ENCODE results near the gene LONRF3. TPM values are rescaled to one million over a fixed set of nuclear protein-coding genes. Genes with fewer than 3 reads are reported as not detected.

The LONRF3 gene
- total RNA-seq, 1 donor from 2014 or later, result 0.39 TPM

DNA sequence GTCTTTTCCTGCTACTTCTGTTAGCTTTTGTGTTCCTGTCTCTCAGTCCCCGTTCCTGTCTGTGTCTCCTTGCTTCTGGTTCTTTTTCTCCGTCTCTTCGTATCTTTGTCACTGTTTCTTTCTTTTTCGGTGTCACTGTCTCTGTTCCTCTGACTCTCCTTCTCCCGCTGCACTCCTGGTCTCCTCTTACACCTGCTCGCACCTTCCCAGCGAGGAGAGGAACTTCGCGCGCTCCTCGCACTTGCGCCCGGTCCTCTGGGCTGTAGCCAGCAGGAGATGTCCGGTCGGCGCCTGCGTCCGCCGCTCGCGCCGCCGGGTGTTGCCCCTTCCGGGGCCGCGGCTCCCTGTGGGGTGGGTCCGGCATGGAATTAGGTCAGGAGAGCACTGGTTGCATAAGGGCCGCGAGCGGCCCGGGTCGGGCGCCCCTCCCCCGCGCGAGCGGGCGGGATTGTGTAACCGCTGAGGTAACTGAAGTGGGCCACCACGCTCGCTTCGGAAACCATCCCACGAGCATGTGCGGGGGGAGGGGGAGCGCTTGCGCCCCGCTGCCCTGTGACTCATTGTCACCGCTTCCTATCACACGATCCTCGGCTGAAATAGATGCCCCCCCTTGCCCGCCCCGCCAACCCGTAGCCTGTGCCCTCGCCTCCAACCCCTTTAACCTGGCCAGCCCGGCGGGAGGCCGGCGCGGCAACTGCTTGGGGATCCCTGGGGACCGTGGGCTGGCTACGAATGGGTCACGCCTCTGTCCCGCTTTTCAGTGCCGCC, 1.6 kb downstream of the LONRF3 start:
- Mint-ChIP-seq H3K9me3 (peaks cover 15% of the 10 kb centered on the region), H3K27me3 (ENCODE audit: insufficient read depth, low read depth) (peaks cover 32% of the 10 kb centered on the region), H3K4me3 (peak overlapping the region; percentile 77), H3K36me3 (no peaks in the 10 kb centered on the region), H3K27ac (no peak overlapping the region), H3K4me1 (peaks cover 4% of the 10 kb centered on the region)
- Histone ChIP-seq H3K4me2 (peak overlapping the region; percentile 75), H3K9me3 (ENCODE audit: low read depth) (no peaks in the 10 kb centered on the region), H2AFZ (replicated peaks) (peak overlapping the region; percentile 63), H3K27ac (no peak overlapping the region), H3K79me2 (ENCODE audit: low read depth) (no peaks in the 10 kb centered on the region), H3K4me1 (no peaks in the 10 kb centered on the region), H4K20me1 (ENCODE audit: low read depth) (no peaks in the 10 kb centered on the region), H3K9ac (no peak overlapping the region), H3K27me3 (peaks cover 94% of the 10 kb centered on the region), H3K36me3 (no peaks in the 10 kb centered on the region), H3K4me3 (peak overlapping the region; percentile 42), H3F3A (ENCODE audit: low read depth) (peaks cover 3% of the 10 kb centered on the region)
- TF ChIP-seq, protein P1, sequence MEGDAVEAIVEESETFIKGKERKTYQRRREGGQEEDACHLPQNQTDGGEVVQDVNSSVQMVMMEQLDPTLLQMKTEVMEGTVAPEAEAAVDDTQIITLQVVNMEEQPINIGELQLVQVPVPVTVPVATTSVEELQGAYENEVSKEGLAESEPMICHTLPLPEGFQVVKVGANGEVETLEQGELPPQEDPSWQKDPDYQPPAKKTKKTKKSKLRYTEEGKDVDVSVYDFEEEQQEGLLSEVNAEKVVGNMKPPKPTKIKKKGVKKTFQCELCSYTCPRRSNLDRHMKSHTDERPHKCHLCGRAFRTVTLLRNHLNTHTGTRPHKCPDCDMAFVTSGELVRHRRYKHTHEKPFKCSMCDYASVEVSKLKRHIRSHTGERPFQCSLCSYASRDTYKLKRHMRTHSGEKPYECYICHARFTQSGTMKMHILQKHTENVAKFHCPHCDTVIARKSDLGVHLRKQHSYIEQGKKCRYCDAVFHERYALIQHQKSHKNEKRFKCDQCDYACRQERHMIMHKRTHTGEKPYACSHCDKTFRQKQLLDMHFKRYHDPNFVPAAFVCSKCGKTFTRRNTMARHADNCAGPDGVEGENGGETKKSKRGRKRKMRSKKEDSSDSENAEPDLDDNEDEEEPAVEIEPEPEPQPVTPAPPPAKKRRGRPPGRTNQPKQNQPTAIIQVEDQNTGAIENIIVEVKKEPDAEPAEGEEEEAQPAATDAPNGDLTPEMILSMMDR (IDR thresholded peaks at IDR 0.05), result no peak
- peak; percentile 68 for TF ChIP-seq EZH2phosphoT487 (IDR thresholded peaks at IDR 0.05)
- peak; percentile 49 for TF ChIP-seq EZH2 (IDR thresholded peaks at IDR 0.05)
- DNase-seq (ENCODE audit: low spot score), result peak; percentile 44

DNA sequence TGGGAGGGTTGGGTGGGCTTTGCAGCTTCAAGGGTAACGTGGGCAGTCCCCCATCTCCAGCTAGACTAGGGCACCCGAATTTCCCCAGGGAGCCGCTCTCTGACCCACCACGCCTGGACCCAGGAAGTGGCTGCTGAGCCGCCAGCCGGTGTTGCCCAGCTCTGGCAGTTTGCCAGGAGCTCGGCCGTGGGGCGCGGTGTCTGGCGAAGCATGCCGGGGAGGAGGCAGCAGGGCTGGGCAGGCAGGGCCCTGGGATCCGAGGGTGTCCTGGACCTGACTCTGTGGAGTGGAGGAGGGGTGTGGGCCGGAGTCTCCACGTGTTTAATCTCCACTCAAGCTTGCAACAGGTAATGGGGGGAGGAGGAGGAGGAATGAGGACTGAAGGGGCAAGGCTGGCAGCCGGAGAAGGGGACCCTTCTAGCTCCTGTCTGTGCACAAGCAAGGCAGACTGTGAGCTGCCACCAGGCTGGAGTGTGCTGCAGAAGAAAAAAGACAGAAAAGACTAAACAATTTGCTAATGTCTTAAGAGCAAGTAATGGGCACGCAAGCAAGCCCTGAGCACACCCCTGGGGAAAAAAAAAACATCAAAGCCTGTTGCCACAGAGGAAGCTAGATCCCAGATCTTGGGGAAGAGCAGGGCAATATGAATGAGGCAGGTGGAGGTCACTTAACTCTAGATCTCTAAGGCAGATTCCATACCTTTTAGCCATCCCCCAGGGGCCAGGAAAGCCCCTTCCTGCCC, 2.4 kb downstream of the LONRF3 start:
- H3K4me3 Mint-ChIP-seq, result peak overlapping the region; percentile 69
- no peaks in the 10 kb centered on the region for H3K36me3 Mint-ChIP-seq
- Histone ChIP-seq H3F3A (ENCODE audit: low read depth) (peaks cover 3% of the 10 kb centered on the region), H3K9ac (no peak overlapping the region), H3K27me3 (peaks cover 86% of the 10 kb centered on the region), H3K9me3 (ENCODE audit: low read depth) (no peaks in the 10 kb centered on the region), H4K20me1 (ENCODE audit: low read depth) (no peaks in the 10 kb centered on the region), H3K4me2 (peak overlapping the region; percentile 75), H3K79me2 (ENCODE audit: low read depth) (no peaks in the 10 kb centered on the region), H3K4me1 (no peaks in the 10 kb centered on the region), H3K27ac (no peak overlapping the region), H3K36me3 (no peaks in the 10 kb centered on the region), H2AFZ (replicated peaks) (no peak overlapping the region), H3K4me3 (no peak overlapping the region)
- H3K4me1 Mint-ChIP-seq, result peaks cover 4% of the 10 kb centered on the region
- H3K27me3 Mint-ChIP-seq (ENCODE audit: insufficient read depth, low read depth), result peaks cover 26% of the 10 kb centered on the region
- peaks cover 14% of the 10 kb centered on the region for H3K9me3 Mint-ChIP-seq
- H3K27ac Mint-ChIP-seq, result no peak overlapping the region
- TF ChIP-seq, protein P1 (IDR thresholded peaks at IDR 0.05), result no peak
- TF ChIP-seq EZH2 (IDR thresholded peaks at IDR 0.05), result no peak
- TF ChIP-seq EZH2phosphoT487 (IDR thresholded peaks at IDR 0.05), result peak; percentile 56
- DNase-seq (ENCODE audit: low spot score), result no peak

DNA sequence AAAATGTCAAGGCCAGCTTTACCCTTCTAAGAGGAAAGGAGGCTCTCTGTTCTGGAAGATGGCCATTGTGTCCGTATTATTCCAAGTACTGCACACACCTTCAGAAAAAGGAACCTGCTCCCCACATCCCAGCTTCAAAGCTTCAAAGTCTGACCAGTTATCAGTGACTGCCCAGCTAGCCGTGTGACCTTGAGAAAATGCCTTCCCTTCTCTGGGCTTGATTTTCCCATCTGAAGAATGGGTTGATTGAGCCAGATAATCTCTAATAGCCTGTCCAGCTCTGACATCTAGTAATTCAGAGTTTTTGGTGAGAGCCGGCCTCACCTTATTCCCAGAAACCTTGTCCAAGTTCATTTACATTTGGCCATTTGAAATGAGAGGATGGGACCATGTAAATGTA, 3.0 kb downstream of the LONRF3 start:
- TF ChIP-seq EZH2phosphoT487 (IDR thresholded peaks at IDR 0.05), result no peak
- TF ChIP-seq, protein P1 (IDR thresholded peaks at IDR 0.05), result no peak
- peaks cover 24% of the 10 kb centered on the region for H3K27me3 Mint-ChIP-seq (ENCODE audit: insufficient read depth, low read depth)
- DNase-seq (ENCODE audit: low spot score), result no peak

More for the DNA sequence above, 3.0 kb downstream of the LONRF3 start:
- H3K4me3 ChIP-seq, result no peak overlapping the region
- H3K27me3 ChIP-seq, result peaks cover 79% of the 10 kb centered on the region
- H2AFZ ChIP-seq (replicated peaks), result no peak overlapping the region
- H3K79me2 ChIP-seq (ENCODE audit: low read depth), result no peaks in the 10 kb centered on the region
- Mint-ChIP-seq H3K4me3 (peak overlapping the region; percentile 69), H3K27ac (no peak overlapping the region), H3K36me3 (no peaks in the 10 kb centered on the region), H3K9me3 (peaks cover 14% of the 10 kb centered on the region), H3K4me1 (peaks cover 4% of the 10 kb centered on the region)
- no peaks in the 10 kb centered on the region for H3K4me1 ChIP-seq
- no peak overlapping the region for H3K27ac ChIP-seq
- no peaks in the 10 kb centered on the region for H4K20me1 ChIP-seq (ENCODE audit: low read depth)
- H3K9ac ChIP-seq, result no peak overlapping the region
- no peak overlapping the region for H3K4me2 ChIP-seq
- peaks cover 3% of the 10 kb centered on the region for H3F3A ChIP-seq (ENCODE audit: low read depth)
- no peaks in the 10 kb centered on the region for H3K9me3 ChIP-seq (ENCODE audit: low read depth)
- no peaks in the 10 kb centered on the region for H3K36me3 ChIP-seq
